ENCODE data around the gene RNF223. TPM values are rescaled to one million over a fixed set of nuclear protein-coding genes. Genes with fewer than 3 reads are reported as not detected.

The RNF223 gene
- total RNA-seq, 4 donors from 2014 or later = not detected

DNA sequence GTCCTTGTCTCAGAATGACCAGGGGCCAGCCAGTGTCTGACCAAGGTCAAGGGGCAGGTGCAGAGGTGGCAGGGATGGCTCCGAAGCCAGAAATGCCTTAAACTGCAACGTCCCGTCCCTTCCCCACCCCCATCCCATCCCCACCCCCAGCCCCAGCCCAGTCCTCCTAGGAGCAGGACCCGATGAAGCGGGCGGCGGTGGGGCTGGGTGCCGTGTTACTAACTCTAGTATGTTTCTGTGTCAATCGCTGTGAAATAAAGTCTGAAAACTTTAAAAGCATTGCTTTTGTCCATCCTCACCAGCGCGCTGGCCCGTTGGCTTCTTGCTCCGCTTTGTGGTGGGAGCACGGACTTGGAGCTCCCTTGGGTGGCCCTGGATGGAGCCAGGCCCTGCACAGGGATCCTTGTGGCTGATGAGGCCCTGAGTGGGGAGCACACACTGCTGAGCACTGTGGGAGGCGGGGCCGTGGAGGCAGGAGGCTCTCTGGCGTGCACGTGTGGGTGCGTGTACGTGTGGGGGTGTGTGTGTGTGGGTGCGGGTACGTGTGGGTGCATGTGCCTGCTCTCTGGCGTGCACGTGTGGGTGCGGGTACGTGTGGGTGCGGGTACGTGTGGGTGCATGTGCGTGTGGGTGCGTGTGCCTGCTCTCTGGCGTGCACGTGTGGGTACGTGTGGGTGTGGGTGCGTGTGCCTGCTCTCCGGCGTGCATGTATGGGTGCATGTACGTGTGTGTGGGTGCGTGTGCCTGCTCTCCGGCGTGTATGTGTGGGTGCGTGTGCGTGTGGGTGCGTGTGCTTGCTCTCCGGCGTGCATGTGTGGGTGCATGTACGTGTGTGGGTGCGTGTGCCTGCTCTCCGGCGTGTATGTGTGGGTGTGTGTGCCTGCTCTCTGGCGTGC, 18.0 kb downstream of the RNF223 start:
- TF ChIP-seq EP300 (IDR thresholded peaks at IDR 0.05) (no peak), POLR2A (IDR thresholded peaks at IDR 0.05) (no peak)
- TF ChIP-seq, protein P1, sequence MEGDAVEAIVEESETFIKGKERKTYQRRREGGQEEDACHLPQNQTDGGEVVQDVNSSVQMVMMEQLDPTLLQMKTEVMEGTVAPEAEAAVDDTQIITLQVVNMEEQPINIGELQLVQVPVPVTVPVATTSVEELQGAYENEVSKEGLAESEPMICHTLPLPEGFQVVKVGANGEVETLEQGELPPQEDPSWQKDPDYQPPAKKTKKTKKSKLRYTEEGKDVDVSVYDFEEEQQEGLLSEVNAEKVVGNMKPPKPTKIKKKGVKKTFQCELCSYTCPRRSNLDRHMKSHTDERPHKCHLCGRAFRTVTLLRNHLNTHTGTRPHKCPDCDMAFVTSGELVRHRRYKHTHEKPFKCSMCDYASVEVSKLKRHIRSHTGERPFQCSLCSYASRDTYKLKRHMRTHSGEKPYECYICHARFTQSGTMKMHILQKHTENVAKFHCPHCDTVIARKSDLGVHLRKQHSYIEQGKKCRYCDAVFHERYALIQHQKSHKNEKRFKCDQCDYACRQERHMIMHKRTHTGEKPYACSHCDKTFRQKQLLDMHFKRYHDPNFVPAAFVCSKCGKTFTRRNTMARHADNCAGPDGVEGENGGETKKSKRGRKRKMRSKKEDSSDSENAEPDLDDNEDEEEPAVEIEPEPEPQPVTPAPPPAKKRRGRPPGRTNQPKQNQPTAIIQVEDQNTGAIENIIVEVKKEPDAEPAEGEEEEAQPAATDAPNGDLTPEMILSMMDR (IDR thresholded peaks at IDR 0.05) = no peak
- peaks cover 0 to 48% (median 0%) of the 10 kb centered on the region in 3 donors for H3K36me3 ChIP-seq
- DNase-seq (ENCODE audit: low spot score in 2 of 2) = no peak
- no peak overlapping the region for H3K4me3 ChIP-seq
- peaks cover 0 to 45% of the 10 kb centered on the region in 2 donors for H3K27me3 ChIP-seq
- WGBS, 2 donors = 70 to 82% methylated on average over 38 to 41 of the region's 50 CpGs
- H3K4me1 ChIP-seq = peaks cover 0 to 31% (median 11%) of the 10 kb centered on the region in 4 donors
- H3K9me3 ChIP-seq = no peaks in the 10 kb centered on the region
- no peak overlapping the region for H3K27ac ChIP-seq

DNA sequence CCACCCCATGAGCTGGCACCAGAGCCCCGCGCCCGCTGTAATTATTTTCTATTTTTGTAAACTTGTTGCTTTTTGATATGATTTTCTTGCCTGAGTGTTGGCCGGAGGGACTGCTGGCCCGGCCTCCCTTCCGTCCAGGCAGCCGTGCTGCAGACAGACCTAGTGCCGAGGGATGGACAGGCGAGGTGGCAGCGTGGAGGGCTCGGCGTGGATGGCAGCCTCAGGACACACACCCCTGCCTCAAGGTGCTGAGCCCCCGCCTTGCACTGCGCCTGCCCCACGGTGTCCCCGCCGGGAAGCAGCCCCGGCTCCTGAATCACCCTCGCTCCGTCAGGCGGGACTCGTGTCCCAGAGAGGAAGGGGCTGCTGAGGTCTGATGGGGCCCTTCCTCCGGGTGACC, 19.1 kb downstream of the RNF223 start:
- no peak for DNase-seq (ENCODE audit: low spot score in 2 of 2)
- H3K9me3 ChIP-seq = no peaks in the 10 kb centered on the region
- 83 to 86% methylated on average over 23 of the region's 23 CpGs for WGBS, 2 donors
- TF ChIP-seq EP300 (IDR thresholded peaks at IDR 0.05) (no peak), POLR2A (IDR thresholded peaks at IDR 0.05) (no peak)
- TF ChIP-seq, protein P1 (IDR thresholded peaks at IDR 0.05) = no peak
- H3K36me3 ChIP-seq = peaks cover 0 to 59% (median 0%) of the 10 kb centered on the region in 3 donors
- H3K27me3 ChIP-seq = peaks cover 0 to 33% of the 10 kb centered on the region in 2 donors
- H3K4me1 ChIP-seq = peaks cover 0 to 23% (median 11%) of the 10 kb centered on the region in 4 donors
- H3K4me3 ChIP-seq = no peak overlapping the region
- no peak overlapping the region for H3K27ac ChIP-seq

DNA sequence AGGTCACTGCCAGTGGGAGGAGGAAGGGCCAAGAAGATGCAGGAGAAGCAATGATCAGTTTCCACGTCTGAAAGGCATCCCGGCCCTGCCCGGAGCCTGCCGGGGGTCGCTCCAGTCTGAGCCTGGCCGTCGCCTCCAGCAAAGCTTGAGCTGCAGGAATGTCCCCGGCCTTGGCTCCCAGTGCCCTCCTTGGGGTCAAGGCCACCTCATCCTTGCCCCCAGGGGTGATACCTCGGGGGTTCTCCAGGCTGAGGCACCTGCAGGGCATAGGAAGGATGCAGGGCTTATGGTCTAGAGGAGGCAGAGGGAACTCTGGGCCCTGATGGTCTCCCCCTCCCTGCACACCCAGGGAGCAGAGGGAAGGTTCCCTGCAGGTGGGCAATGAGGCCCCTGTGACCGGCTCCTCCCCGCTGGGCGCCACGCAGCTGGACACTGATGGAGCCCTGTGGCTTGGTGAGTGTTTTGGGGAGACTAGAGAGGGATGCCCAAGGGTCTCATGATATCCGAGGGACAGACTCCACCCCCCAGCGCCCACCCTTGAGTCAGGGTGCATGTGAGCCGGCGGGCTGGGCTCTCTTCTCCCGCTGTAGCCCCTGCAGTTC, 19.9 kb downstream of the RNF223 start:
- peaks cover 0 to 15% (median 6%) of the 10 kb centered on the region in 4 donors for H3K4me1 ChIP-seq
- H3K27ac ChIP-seq = no peak overlapping the region
- H3K36me3 ChIP-seq = peaks cover 0 to 67% (median 0%) of the 10 kb centered on the region in 3 donors
- DNase-seq (ENCODE audit: low spot score in 2 of 2) = no peak
- H3K9me3 ChIP-seq = no peaks in the 10 kb centered on the region
- H3K4me3 ChIP-seq = no peak overlapping the region
- peaks cover 0 to 27% of the 10 kb centered on the region in 2 donors for H3K27me3 ChIP-seq
- TF ChIP-seq, protein P1 (IDR thresholded peaks at IDR 0.05) = no peak
- no peak for TF ChIP-seq POLR2A (IDR thresholded peaks at IDR 0.05)
- TF ChIP-seq EP300 (IDR thresholded peaks at IDR 0.05) = no peak
- WGBS, 2 donors = 88 to 92% methylated on average over 8 to 13 of the region's 18 CpGs

DNA sequence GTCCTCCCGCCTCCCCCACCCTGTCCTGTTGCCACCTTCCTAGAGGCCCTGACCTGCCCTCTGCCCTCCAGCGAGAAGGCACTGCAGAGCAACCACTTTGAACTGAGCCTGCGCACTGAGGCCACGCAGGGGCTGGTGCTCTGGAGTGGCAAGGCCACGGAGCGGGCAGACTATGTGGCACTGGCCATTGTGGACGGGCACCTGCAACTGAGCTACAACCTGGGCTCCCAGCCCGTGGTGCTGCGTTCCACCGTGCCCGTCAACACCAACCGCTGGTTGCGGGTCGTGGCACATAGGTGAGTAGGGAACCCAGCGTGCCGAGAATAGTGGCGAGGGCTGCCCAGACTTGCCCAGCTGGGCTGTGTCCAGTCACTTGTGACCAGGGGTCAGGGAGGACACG, 20.4 kb downstream of the RNF223 start:
- TF ChIP-seq EP300 (IDR thresholded peaks at IDR 0.05) = no peak
- H3K27ac ChIP-seq = no peak overlapping the region
- peaks cover 0 to 69% (median 0%) of the 10 kb centered on the region in 3 donors for H3K36me3 ChIP-seq
- WGBS, 2 donors = 85 to 91% methylated on average over 7 to 15 of the region's 18 CpGs
- H3K9me3 ChIP-seq = no peaks in the 10 kb centered on the region
- H3K4me1 ChIP-seq = peaks cover 0 to 10% (median 4%) of the 10 kb centered on the region in 4 donors
- H3K27me3 ChIP-seq = peaks cover 0 to 22% of the 10 kb centered on the region in 2 donors
- H3K4me3 ChIP-seq = no peak overlapping the region
- DNase-seq (ENCODE audit: low spot score in 2 of 2) = no peak

DNA sequence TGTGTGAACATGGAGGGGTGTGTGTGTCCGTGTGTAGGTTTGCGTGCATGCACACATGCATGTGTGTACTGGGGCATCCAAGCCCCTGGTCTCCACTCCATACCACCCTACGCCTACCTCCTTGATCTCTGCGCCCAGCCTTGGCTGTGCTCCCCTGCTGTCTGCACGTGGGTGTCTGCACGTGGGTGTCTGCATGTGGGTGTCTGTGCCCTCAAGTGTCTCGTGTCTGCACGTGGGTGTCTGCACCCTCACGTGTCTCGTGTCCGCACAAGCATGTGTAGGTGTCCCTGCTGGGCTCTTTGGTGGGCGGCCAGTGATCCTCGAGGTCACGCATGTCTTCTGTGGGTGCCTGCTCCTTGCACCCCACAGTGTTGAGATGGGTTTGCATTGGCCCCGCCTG, 21.1 kb downstream of the RNF223 start:
- Histone ChIP-seq H3K4me1 (peaks cover 0 to 4% (median under 1%) of the 10 kb centered on the region in 4 donors), H3K27ac (no peak overlapping the region), H3K27me3 (peaks cover 0 to 15% of the 10 kb centered on the region in 2 donors), H3K9me3 (no peaks in the 10 kb centered on the region), H3K36me3 (peaks cover 0 to 73% (median 0%) of the 10 kb centered on the region in 3 donors), H3K4me3 (no peak overlapping the region)
- no peak for DNase-seq (ENCODE audit: low spot score in 2 of 2)
- 80 to 85% methylated on average over 15 of the region's 15 CpGs for WGBS, 2 donors
- TF ChIP-seq EP300 (IDR thresholded peaks at IDR 0.05) = no peak
- no peak for TF ChIP-seq POLR2A (IDR thresholded peaks at IDR 0.05)
- TF ChIP-seq, protein P1 (IDR thresholded peaks at IDR 0.05) = no peak

Measured in tibial nerve (tissue), 4 donors.